ENCODE results near the gene GALNT14.

DNA sequence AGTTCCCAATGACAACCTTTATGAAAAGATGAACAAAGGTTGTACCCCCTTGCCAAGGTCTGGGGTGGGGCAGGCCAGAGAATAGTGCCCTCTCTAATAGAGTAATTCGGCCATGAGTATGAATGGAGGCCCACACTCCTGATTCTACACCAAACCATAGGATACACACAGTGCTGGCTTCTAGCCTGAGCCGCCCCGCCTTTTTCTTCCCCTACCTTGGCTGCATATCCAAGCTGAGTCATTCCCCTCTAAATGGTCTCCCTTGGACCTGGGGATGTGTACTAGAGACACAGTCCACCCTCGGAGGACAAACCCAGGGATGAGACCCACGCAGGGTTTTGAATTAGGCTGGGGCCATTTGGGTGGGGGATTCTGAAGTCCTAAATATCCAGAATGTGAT is 223.8 kb downstream of the GALNT14 start:
- TF ChIP-seq TEAD1 (CRISPR knock-in tag; IDR thresholded peaks at IDR 0.05) = no peak
- TF ChIP-seq, protein P1, sequence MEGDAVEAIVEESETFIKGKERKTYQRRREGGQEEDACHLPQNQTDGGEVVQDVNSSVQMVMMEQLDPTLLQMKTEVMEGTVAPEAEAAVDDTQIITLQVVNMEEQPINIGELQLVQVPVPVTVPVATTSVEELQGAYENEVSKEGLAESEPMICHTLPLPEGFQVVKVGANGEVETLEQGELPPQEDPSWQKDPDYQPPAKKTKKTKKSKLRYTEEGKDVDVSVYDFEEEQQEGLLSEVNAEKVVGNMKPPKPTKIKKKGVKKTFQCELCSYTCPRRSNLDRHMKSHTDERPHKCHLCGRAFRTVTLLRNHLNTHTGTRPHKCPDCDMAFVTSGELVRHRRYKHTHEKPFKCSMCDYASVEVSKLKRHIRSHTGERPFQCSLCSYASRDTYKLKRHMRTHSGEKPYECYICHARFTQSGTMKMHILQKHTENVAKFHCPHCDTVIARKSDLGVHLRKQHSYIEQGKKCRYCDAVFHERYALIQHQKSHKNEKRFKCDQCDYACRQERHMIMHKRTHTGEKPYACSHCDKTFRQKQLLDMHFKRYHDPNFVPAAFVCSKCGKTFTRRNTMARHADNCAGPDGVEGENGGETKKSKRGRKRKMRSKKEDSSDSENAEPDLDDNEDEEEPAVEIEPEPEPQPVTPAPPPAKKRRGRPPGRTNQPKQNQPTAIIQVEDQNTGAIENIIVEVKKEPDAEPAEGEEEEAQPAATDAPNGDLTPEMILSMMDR (IDR thresholded peaks at IDR 0.05) = no peak
- TF ChIP-seq RELA (CRISPR knock-in tag; IDR thresholded peaks at IDR 0.05; ENCODE audit: borderline replicate concordance) = no peak
- TF ChIP-seq JUN (CRISPR knock-in tag; IDR thresholded peaks at IDR 0.05) = no peak
- TF ChIP-seq NFATC4 (CRISPR knock-in tag; IDR thresholded peaks at IDR 0.05) = no peak
- TF ChIP-seq, protein P2, sequence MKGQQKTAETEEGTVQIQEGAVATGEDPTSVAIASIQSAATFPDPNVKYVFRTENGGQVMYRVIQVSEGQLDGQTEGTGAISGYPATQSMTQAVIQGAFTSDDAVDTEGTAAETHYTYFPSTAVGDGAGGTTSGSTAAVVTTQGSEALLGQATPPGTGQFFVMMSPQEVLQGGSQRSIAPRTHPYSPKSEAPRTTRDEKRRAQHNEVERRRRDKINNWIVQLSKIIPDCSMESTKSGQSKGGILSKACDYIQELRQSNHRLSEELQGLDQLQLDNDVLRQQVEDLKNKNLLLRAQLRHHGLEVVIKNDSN (CRISPR knock-in tag; IDR thresholded peaks at IDR 0.05) = no peak
- TF ChIP-seq, protein P3, sequence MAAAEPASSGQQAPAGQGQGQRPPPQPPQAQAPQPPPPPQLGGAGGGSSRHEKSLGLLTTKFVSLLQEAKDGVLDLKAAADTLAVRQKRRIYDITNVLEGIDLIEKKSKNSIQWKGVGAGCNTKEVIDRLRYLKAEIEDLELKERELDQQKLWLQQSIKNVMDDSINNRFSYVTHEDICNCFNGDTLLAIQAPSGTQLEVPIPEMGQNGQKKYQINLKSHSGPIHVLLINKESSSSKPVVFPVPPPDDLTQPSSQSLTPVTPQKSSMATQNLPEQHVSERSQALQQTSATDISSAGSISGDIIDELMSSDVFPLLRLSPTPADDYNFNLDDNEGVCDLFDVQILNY (CRISPR knock-in tag; IDR thresholded peaks at IDR 0.05) = no peak
- TF ChIP-seq, protein P4, sequence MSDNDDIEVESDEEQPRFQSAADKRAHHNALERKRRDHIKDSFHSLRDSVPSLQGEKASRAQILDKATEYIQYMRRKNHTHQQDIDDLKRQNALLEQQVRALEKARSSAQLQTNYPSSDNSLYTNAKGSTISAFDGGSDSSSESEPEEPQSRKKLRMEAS (CRISPR knock-in tag; IDR thresholded peaks at IDR 0.05) = no peak
- TF ChIP-seq NFE2L1 (CRISPR knock-in tag; IDR thresholded peaks at IDR 0.05) = no peak
- TF ChIP-seq, protein P5, sequence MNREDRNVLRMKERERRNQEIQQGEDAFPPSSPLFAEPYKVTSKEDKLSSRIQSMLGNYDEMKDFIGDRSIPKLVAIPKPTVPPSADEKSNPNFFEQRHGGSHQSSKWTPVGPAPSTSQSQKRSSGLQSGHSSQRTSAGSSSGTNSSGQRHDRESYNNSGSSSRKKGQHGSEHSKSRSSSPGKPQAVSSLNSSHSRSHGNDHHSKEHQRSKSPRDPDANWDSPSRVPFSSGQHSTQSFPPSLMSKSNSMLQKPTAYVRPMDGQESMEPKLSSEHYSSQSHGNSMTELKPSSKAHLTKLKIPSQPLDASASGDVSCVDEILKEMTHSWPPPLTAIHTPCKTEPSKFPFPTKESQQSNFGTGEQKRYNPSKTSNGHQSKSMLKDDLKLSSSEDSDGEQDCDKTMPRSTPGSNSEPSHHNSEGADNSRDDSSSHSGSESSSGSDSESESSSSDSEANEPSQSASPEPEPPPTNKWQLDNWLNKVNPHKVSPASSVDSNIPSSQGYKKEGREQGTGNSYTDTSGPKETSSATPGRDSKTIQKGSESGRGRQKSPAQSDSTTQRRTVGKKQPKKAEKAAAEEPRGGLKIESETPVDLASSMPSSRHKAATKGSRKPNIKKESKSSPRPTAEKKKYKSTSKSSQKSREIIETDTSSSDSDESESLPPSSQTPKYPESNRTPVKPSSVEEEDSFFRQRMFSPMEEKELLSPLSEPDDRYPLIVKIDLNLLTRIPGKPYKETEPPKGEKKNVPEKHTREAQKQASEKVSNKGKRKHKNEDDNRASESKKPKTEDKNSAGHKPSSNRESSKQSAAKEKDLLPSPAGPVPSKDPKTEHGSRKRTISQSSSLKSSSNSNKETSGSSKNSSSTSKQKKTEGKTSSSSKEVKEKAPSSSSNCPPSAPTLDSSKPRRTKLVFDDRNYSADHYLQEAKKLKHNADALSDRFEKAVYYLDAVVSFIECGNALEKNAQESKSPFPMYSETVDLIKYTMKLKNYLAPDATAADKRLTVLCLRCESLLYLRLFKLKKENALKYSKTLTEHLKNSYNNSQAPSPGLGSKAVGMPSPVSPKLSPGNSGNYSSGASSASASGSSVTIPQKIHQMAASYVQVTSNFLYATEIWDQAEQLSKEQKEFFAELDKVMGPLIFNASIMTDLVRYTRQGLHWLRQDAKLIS (CRISPR knock-in tag; IDR thresholded peaks at IDR 0.05; ENCODE audit: borderline replicate concordance) = no peak
